NCI-H526 (cell line): ENCODE measurements around the gene WDR5.
"Not testable (repeated sequence)": the region's sequence is repeated elsewhere in the genome, so short reads cannot be mapped to it uniquely, and the experiment has no call there.

Experiments
- DNase-seq, 2 experiments: peaks; one replicate each; lab custom pipeline; 2025; lab: John Stamatoyannopoulos, UW

WDR5 gene

DNA sequence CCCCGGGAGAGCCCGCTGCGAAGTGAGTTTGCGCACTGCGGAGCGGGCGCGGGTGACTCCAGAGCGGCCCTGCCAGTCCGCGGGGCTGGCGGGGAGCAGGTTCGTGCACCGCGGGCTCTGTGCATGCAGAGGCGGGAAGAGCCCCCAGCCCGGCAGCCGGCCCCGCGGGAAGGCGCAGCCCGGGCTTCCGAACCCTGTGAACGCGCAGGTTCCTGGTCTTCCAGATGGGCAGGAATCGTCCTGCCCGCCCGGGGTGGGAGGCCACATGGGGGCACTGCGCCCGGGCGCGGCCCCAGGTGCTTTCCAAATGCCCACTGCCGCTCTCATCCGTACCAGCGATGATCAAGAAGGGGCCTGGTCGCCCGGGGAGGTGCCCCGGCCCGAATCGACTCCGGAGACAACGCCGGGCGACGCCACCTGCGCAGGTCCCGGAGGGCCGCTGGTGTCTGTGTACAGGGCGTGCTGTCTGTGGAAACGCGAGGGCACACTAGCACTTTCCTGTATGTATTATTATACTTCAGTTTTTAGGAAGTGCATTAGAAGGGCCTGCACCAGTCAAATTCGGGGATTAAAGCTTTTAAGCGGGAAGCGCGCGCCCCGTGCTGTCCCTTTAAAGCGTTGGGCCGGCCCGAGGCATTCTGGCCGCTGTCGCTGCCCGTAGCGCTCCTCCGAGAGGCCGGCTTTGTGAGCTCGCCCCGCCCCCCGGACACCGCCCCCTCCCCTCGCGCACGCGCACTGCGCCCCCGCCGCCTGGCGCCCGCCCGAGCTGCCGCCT, at the start of gene WDR5:
WDR5 (plus strand) TSS at position 740 of the 775 bp plus-strand sequence. CDS start 3,796 bp downstream, outside the sequence.
- DNase-seq, result peak; percentile 63 to 88

- DNase-seq, result no peak
Observed at GRCh38 chr9:134088063-134088725, 47.7 kb upstream of the WDR5 start.

DNA sequence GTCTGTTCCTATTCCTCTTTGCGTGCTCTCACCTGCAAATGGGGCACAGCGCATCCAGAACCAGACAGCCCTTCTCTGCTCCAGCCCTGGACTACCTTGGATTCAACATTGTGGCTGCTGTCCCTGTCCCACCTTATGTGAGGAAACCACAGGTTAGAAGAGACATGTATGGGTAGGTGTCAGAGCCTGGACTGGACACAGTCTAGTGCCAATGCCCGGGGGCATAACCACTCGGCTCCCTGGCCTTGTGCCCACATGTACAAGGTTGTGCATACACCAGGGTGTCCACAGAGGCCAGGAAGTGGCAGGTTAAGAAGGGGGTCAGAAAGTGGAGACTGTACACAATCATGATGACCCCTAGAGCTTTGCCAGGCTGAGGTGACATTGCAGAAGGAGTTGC, 45.9 kb upstream of the WDR5 start:
- no peak for DNase-seq

- DNase-seq, result peak; percentile 6 to 52
Observed at GRCh38 chr9:134099123-134099761, 36.6 kb upstream of the WDR5 start.

- DNase-seq, result no peak
Observed at GRCh38 chr9:134100040-134100439, 35.8 kb upstream of the WDR5 start.

- DNase-seq, result not testable (repeated sequence)
Observed at GRCh38 chr9:134101133-134101532, 34.7 kb upstream of the WDR5 start.

GRCh38 chr9:134101623-134102149, 34.2 kb upstream of the WDR5 start:
- DNase-seq, result no peak

DNA sequence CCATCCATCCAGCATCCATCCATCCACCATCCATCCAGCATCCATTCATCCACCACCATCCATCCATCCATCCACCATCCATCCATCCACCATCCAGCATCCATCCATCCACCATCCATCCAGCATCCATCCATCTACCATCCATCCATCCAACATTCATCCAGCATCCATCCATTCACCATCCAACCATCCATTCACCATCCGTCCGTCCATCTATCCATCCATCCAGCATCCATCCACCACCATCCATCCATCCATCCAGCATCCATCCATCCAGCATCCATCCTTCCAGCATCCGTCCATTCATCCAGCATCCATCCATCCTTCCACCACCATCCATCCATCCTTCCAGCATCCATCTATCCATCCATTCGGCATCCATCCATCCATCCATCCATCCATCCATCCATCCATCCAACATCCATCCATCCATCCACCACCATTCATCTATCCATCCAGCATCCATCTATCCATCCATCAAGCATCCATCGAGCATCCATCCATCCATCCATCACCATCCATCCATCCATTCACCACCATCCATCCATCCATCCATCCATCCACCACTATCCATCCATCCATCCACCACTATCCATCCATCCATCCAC, 32.4 kb upstream of the WDR5 start:
- DNase-seq, result no peak

DNA sequence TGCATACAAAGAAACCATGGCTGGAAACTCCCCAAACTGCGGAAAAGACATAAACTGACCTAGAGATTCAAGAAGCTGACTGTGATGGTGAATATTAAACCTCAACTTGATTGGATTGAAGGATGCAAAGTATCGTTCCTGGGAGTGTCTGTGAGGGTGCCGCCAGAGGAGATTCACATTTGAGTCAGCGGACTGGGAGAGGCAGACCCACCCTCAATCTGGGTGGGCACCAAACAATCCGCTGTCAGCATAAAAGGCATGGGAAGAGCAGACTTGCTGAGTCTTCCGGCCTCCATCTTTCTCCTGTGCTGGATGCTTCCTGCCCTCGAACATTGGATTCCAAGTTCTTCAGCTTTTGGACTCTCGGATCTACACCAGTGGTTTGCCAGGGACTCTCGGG, 24.8 kb upstream of the WDR5 start:
- no peak for DNase-seq

- no peak for DNase-seq
Observed at GRCh38 chr9:134112561-134112960, 23.3 kb upstream of the WDR5 start.

DNA sequence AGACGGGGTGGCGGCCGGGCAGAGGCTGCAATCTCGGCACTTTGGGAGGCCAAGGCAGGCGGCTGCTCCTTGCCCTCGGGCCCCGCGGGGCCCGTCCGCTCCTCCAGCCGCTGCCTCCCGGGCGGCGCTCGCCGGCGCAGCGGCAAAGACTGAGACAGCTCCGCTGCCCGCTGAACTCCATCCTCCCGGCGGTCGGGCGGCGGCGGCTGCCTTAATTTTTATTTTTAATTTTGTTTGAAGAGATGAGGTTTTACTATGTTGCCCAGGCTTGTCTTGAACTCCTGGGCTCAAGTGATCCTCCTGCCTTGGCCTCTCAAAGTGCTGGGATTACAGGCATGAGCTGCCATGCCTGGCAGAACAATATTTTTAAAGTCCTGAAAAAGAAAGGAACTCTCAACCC, 16.9 kb upstream of the WDR5 start:
- not testable (repeated sequence) for DNase-seq

DNA sequence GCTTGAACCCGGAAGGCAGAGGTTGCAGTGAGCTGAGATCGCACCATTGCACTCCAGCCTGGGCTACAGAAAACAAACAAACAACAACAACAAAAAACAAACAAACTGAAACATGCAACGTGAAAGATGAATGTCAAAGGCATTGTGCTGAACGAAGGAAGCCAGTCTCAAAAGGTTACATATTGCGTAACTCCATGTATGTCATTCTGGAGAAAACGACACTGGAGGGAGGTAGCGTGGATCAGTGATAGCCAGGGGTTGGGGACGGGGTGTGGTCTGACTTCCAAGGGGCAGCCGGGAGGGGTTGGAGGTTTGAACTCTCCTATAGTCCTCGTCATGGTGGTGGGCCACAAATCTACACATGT, 12.1 kb upstream of the WDR5 start:
- DNase-seq, result no peak

- no peak for DNase-seq
Observed at GRCh38 chr9:134125413-134126095, 10.3 kb upstream of the WDR5 start.

DNA sequence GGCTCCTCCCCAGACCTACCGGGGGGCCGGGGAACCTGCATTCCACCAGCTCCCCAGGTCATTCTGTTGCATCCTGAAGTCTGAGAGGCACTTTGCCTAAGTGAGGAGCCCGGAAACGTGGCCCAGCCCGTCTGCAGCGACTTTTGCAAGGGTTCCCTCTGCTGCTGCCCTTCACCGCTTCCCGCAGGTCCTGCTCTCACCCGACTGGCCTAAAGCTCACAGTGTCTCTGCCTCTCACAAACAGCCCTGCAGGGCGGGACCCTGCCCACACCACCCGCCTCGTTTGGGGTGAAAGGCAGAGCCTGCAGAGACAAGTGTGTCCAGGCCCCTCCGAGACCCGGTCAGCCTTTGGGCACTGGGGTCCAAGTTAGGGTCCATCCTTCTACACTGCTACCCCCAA, 9.5 kb upstream of the WDR5 start:
- DNase-seq, result no peak

GRCh38 chr9:134127065-134127580, 8.8 kb upstream of the WDR5 start:
- no peak for DNase-seq

DNA sequence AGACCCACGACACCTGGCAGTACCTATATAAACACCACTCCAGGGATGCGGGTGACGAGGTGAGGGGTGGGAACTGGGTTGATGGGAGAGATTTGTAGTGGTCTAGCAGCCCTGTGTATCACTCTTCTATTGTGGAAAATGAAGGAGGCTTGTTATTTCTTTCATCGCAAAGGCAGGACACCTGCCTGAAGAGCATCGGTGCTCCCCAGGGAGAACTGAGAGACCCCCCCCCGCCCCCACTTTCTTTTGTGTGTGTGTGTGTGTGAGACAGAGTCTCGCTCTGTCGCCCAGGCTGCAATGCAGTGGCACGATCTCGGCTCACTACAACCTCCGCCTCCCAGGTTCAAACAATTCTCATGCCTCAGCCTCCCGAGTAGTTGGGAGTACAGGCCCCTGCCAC, 8.3 kb upstream of the WDR5 start:
- DNase-seq, result no peak

DNA sequence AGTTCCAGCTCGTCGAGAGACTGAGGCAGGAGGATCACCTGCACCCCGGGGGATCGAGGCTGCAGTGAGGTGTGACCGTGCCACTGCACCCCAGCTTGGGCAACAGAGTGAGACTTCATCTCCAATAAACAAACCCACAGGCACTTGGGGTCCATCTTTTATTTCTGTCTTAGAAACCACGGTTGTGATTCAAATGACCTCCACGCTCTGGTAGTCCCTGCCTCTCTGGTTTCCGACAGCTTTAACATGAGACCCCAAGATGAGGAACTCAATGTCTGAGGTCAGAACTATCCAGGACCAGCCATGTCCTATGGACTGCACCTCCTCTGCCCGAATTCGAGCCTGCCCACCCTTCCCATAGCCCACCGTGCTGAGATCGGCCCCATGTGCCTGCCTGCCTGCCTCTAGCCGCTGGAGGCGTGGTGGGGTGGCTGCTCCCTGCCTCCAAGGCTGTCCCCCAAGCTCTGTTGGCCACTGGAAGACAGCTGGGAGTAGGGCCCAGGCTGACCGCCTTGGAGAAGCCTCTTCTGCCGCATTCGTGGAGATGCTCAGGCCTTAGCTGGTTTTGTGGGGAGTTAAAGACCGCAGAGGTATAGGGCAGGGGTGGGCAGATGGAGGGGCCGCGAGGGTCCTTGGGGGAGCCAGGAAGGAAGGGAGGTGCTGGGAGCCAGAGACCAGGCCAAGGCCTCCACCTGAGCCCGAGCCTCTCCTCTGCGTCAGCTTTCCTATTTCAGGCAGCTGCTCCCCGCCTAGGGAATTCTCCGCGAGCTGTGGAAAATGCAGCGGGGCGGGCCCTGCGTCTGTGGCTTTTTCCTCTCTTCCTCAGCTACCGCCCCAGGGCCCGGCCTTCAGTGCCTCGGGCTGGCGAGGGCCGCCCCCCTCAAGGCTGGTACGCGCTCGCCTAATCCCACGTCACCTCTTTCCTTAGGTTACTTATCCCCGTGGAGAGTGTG, 6.9 kb upstream of the WDR5 start:
- DNase-seq, result no peak

DNA sequence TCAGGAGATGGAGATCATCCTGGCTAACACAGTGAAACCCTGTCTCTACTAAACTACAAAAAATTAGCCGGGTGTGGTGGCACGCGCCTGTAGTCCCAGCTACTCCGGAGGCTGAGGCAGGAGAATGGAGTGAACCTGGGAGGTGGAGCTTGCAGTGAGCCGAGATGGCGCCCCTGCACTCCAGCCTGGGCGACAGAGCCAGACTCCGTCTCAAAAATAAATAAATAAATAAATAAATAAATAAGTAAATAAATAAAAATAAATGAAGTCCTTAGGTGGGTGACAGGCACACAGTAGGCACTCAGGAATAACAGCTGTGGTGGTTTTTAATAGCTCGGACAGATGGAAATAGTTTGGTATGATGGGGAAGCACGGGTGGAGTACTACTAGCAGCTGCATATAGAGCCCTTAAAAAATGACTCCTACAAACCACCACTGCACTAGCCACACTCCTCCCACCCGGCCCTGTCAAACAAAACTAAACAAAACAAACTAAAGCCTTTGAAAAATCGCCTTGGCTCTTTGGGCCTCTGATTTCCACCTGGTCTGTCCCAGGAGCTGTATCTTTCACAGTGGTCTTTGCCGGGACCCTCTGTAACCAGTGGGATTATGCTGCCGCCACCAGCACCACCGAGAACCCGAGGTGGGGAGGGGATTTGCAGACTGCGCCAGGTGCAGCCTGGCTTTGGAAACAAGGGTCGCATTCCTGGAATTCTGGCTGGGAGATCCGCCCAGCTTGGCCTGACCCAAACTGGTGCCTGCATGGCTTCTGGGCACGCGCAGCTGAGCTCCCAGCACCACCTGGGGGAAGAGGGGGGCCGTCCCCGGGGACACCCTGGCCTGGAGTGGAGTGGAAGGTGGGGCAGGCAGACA, 5.1 kb upstream of the WDR5 start:
- DNase-seq, result peak; percentile 5 to 40

DNA sequence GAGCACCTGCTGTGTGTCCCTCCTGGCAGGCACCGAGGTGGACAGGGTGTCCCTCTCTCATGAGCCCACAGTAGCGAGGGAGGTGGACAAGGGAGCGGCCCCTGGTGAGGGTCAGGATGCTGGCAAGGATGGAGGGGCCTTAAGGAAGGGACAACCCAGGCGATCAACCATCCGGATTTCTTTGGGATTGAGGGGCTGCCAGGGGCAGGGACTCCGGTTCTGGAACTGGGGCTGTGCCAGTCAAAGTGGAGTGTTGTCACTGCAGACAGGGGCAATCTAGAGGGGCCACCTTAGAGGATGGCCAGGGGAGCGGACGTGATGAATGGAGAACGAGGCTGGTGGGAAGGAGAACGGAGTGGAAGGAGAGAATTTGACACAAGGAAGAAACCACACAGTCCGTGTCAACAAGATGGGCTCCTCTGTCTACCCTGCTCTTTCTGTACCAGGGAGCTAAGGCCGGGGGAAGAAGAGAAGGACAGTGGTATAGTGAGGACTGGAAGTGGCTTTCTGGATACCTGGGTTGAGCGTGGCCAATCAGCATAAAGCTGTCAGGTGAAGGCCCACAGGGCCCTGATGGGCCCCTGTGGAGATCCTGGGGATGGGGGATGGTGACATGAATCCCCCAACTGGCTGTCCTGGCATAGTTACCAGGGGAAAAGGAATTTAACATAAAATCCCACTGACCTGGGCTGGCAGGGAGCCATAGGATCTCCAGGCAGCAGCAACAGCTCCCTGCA, 4.2 kb upstream of the WDR5 start:
- no peak for DNase-seq
